Neural cell (in vitro differentiated cells): Measurements from ENCODE around the gene PDE6A. TPM values are rescaled to one million over a fixed set of nuclear protein-coding genes. Genes with fewer than 3 reads are reported as not detected.

Source experiments
- H2AFZ ChIP-seq: fragments of 200-600, 300-800 bp; sonication (generic), shearing (Covaris generic); 2 replicates; pipeline ENCODE4 v1.6.0; 2014; ENCODE audit warnings: low read depth, mild to moderate bottlenecking, antibody characterized with exemption, low read length, moderate library complexity
- H3F3A ChIP-seq: fragments of 200-600 bp; shearing (Covaris generic); 2 replicates; pipeline ENCODE4 v1.6.1; 2016; ENCODE audit warnings: mild to moderate bottlenecking, moderate library complexity, mixed read lengths, antibody characterized with exemption, low read length; ENCODE audit not compliant: insufficient read depth, poor library complexity, severe bottlenecking
- H3K27ac ChIP-seq: fragments of 200-600, 300-800 bp; sonication (generic), shearing (Covaris generic); 2 replicates; pipeline ENCODE4 v1.5.1; 2014; ENCODE audit warnings: mild to moderate bottlenecking, low read length, moderate library complexity
- H3K27me3 ChIP-seq: fragments of 300-800, 200-600 bp; sonication (generic), shearing (Covaris generic); 2 replicates; pipeline ENCODE4 v1.6.0; 2014; ENCODE audit warnings: mild to moderate bottlenecking, low read depth, low read length, moderate library complexity; ENCODE audit not compliant: insufficient read depth
- H3K36me3 ChIP-seq: fragments of 300-800, 200-600 bp; sonication (generic), shearing (Covaris generic); 2 replicates; pipeline ENCODE4 v1.5.1; 2014; ENCODE audit warnings: mild to moderate bottlenecking, antibody characterized with exemption, low read length, moderate library complexity; ENCODE audit not compliant: insufficient read depth
- H3K4me2 ChIP-seq: fragments of 300-800, 200-600 bp; sonication (generic), shearing (Covaris generic); 2 replicates; pipeline ENCODE4 v1.6.0; 2014; ENCODE audit warnings: mild to moderate bottlenecking, low read length
- H3K4me3 ChIP-seq: fragments of 300-800, 200-600 bp; sonication (generic), shearing (Covaris generic); 2 replicates; pipeline ENCODE4 v1.5.1; 2014; ENCODE audit warnings: mild to moderate bottlenecking, low read length, moderate library complexity
- H3K79me2 ChIP-seq: fragments of 200-600 bp; shearing (Covaris generic); replicated peaks from 2 replicates; pipeline ENCODE4 v1.6.0; 2014; ENCODE audit warnings: mild to moderate bottlenecking, low read length, moderate library complexity; ENCODE audit not compliant: insufficient read depth
- H3K9ac ChIP-seq: fragments of 300-800, 200-600 bp; sonication (generic), shearing (Covaris generic); 2 replicates; pipeline ENCODE4 v1.6.1; 2016; ENCODE audit warnings: mild to moderate bottlenecking, low read length, mixed read lengths
- H3K9me2 ChIP-seq: fragments of 200-600 bp; shearing (Covaris generic); 2 replicates; pipeline ENCODE4 v1.6.1; 2016; ENCODE audit warnings: mild to moderate bottlenecking, low read length, mixed read lengths; ENCODE audit not compliant: insufficient read depth
- H3K9me3 ChIP-seq: fragments of 200-600, 300-800 bp; sonication (generic), shearing (Covaris generic); 2 replicates; pipeline ENCODE4 v1.6.1; 2016; ENCODE audit warnings: mild to moderate bottlenecking, mixed run types, low read length, moderate library complexity, mixed read lengths
- H4K20me1 ChIP-seq: fragments of 200-600 bp; shearing (Covaris generic); 2 replicates; pipeline ENCODE4 v1.6.1; 2016; ENCODE audit warnings: mild to moderate bottlenecking, mixed run types; ENCODE audit not compliant: insufficient read depth
- CTCF ChIP-seq: fragments of 450-650 bp; IDR thresholded peaks from 2 replicates; pipeline ENCODE4 v1.5.1; 2014; ENCODE audit warnings: antibody characterized with exemption, mild to moderate bottlenecking, moderate library complexity; ENCODE audit not compliant: poor library complexity, severe bottlenecking
- EP300 ChIP-seq: fragments of 450-650 bp; conservative IDR thresholded peaks from 2 replicates; pipeline ENCODE4 v1.6.1; 2014; ENCODE audit warnings: antibody characterized with exemption, mild to moderate bottlenecking, moderate library complexity; ENCODE audit not compliant: poor library complexity, severe bottlenecking
- EZH2 ChIP-seq: fragments of 200-600, 300-800 bp; shearing (Covaris generic), sonication (generic); IDR thresholded peaks from 2 replicates; pipeline ENCODE4 v1.6.1; 2014; ENCODE audit warnings: antibody characterized with exemption, low read length, borderline replicate concordance, mild to moderate bottlenecking; ENCODE audit not compliant: insufficient read depth, poor library complexity, severe bottlenecking
- MXI1 ChIP-seq: fragments of 450-650 bp; conservative IDR thresholded peaks from 2 replicates; pipeline ENCODE4 v1.6.1; 2014; ENCODE audit warnings: antibody characterized with exemption, mild to moderate bottlenecking; ENCODE audit not compliant: poor library complexity, severe bottlenecking
- POLR2AphosphoS5 ChIP-seq: IDR thresholded peaks from 2 replicates; pipeline ENCODE4 v1.6.1; 2012
- RAD21 ChIP-seq: fragments of 450-650 bp; conservative IDR thresholded peaks from 2 replicates; pipeline ENCODE4 v1.6.1; 2014; ENCODE audit warnings: antibody characterized with exemption, mild to moderate bottlenecking, moderate library complexity
- REST ChIP-seq: IDR thresholded peaks from 2 replicates; pipeline ENCODE4 v1.6.1; 2012; ENCODE audit warnings: borderline replicate concordance
- SMC3 ChIP-seq: fragments of 450-650 bp; conservative IDR thresholded peaks from 2 replicates; pipeline ENCODE4 v1.6.1; 2014; ENCODE audit warnings: antibody characterized with exemption, mild to moderate bottlenecking, moderate library complexity; ENCODE audit not compliant: poor library complexity
- TAF1 ChIP-seq: IDR thresholded peaks from 2 replicates; pipeline ENCODE4 v1.6.1; 2012; ENCODE audit warnings: low read depth
- polyA plus RNA-seq: library from polyadenylated mRNA; depleted of rRNA; stranded (reverse); fragments of >200 nt; gene quantifications from 2 replicates; pipeline ENCODE4 v1.2.3, GENCODE V29; 2014

PDE6A gene
- polyA plus RNA-seq, 1 donor from 2014 or later, result not detected

GRCh38 chr5:149820536-149821510 is 123.8 kb downstream of the PDE6A start:
- TF ChIP-seq SMC3, result no peak
- TF ChIP-seq REST, result no peak
- TF ChIP-seq TAF1, result no peak
- no peak for TF ChIP-seq RAD21
- TF ChIP-seq POLR2AphosphoS5, result no peak
- TF ChIP-seq EZH2, result no peak
- no peak for TF ChIP-seq CTCF
- TF ChIP-seq EP300, result no peak
- TF ChIP-seq MXI1, result no peak
- H3K27me3 ChIP-seq, result no peaks in the 10 kb centered on the region
- no peak overlapping the region for H3K9ac ChIP-seq
- no peaks in the 10 kb centered on the region for H3K36me3 ChIP-seq
- H2AFZ ChIP-seq, result no peak overlapping the region
- H3K4me2 ChIP-seq, result no peak overlapping the region
- H3K9me2 ChIP-seq, result no peaks in the 10 kb centered on the region
- H3K27ac ChIP-seq, result no peak overlapping the region
- no peaks in the 10 kb centered on the region for H3K9me3 ChIP-seq
- no peaks in the 10 kb centered on the region for H4K20me1 ChIP-seq
- H3K79me2 ChIP-seq, result no peaks in the 10 kb centered on the region
- no peak overlapping the region for H3K4me3 ChIP-seq
- H3F3A ChIP-seq, result no peaks in the 10 kb centered on the region

GRCh38 chr5:149820012-149820411 is 124.6 kb downstream of the PDE6A start:
- no peaks in the 10 kb centered on the region for H3F3A ChIP-seq
- H3K9ac ChIP-seq, result no peak overlapping the region
- H3K9me2 ChIP-seq, result no peaks in the 10 kb centered on the region
- no peak for TF ChIP-seq RAD21
- no peak for TF ChIP-seq POLR2AphosphoS5
- TF ChIP-seq SMC3, result no peak
- TF ChIP-seq MXI1, result no peak
- TF ChIP-seq EP300, result no peak
- TF ChIP-seq CTCF, result no peak
- no peak for TF ChIP-seq EZH2
- no peak for TF ChIP-seq TAF1
- no peak for TF ChIP-seq REST
- no peak overlapping the region for H2AFZ ChIP-seq
- no peak overlapping the region for H3K27ac ChIP-seq
- no peak overlapping the region for H3K4me3 ChIP-seq
- H3K27me3 ChIP-seq, result no peaks in the 10 kb centered on the region
- H4K20me1 ChIP-seq, result no peaks in the 10 kb centered on the region
- no peaks in the 10 kb centered on the region for H3K9me3 ChIP-seq
- no peak overlapping the region for H3K4me2 ChIP-seq
- no peaks in the 10 kb centered on the region for H3K79me2 ChIP-seq
- H3K36me3 ChIP-seq, result no peaks in the 10 kb centered on the region
